Neutrophil (primary cell): ENCODE data around the gene COL4A4.

Experiments
- H3K27ac ChIP-seq: fragments of 200-600 bp; sonication (generic); 2 replicates; pipeline ENCODE4 v1.5.1; 2016; ENCODE audit warnings: mild to moderate bottlenecking, moderate library complexity
- H3K27me3 ChIP-seq: fragments of 200-600 bp; sonication (generic); 2 replicates; pipeline ENCODE4 v1.6.0; 2016; ENCODE audit warnings: mild to moderate bottlenecking
- H3K36me3 ChIP-seq: fragments of 200-600 bp; sonication (generic); 2 replicates; pipeline ENCODE4 v1.5.1; 2017
- H3K4me1 ChIP-seq, 2 experiments: fragments of 200-600 bp in 1 of 2; sonication (generic) in 1 of 2; 1 replicate in 1 of 2; 2 replicates in 1 of 2; pipeline versions ENCODE4 v1.5.1 to v1.6.1; 2013 to 2016; ENCODE audit warnings: low read depth in 1 of 2, low read length in 1 of 2, mild to moderate bottlenecking in 1 of 2, moderate library complexity in 1 of 2; ENCODE audit not compliant: control insufficient read depth in 1 of 2, insufficient read depth in 1 of 2
- H3K4me3 ChIP-seq, 2 experiments: fragments of 200-600 bp in 1 of 2; sonication (generic) in 1 of 2; 1 replicate in 1 of 2; 2 replicates in 1 of 2; pipeline ENCODE4 v1.5.1; 2013 to 2016; ENCODE audit warnings: low read depth in 1 of 2, low read length in 1 of 2, mild to moderate bottlenecking in 1 of 2, moderate library complexity in 1 of 2
- H3K9me3 ChIP-seq: fragments of 200-600 bp; sonication (generic); 2 replicates; pipeline ENCODE4 v1.5.1; 2016
- TF ChIP-seq, protein P1 (sequence below): fragments of 200-600 bp; sonication (generic); IDR thresholded peaks from 2 replicates; pipeline ENCODE4 v1.5.1; 2016; ENCODE audit warnings: antibody characterized with exemption

The COL4A4 gene

DNA sequence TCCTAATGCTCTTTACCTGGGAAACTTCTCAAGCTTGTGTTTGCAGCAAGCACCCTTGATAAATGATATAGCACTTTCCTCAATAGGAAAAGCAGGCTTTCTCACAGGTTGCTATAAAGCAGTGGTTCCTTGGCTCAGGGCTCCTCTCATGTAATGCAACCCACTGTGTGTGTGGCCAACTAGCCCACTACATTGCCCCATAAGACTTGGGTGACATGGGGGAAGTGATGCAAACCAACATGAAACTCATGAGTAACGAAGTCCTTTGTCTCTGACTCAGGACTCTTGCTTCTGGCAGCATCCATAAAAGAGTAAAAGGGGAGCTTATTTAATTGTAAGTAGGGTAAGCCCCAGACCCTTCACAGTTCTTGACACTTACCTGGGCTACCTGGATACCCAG, 106.9 kb downstream of the COL4A4 start:
- H3K9me3 ChIP-seq, result no peaks in the 10 kb centered on the region
- no peaks in the 10 kb centered on the region for H3K36me3 ChIP-seq
- no peak overlapping the region for H3K27ac ChIP-seq
- no peaks in the 10 kb centered on the region for H3K27me3 ChIP-seq
- TF ChIP-seq, protein P1, sequence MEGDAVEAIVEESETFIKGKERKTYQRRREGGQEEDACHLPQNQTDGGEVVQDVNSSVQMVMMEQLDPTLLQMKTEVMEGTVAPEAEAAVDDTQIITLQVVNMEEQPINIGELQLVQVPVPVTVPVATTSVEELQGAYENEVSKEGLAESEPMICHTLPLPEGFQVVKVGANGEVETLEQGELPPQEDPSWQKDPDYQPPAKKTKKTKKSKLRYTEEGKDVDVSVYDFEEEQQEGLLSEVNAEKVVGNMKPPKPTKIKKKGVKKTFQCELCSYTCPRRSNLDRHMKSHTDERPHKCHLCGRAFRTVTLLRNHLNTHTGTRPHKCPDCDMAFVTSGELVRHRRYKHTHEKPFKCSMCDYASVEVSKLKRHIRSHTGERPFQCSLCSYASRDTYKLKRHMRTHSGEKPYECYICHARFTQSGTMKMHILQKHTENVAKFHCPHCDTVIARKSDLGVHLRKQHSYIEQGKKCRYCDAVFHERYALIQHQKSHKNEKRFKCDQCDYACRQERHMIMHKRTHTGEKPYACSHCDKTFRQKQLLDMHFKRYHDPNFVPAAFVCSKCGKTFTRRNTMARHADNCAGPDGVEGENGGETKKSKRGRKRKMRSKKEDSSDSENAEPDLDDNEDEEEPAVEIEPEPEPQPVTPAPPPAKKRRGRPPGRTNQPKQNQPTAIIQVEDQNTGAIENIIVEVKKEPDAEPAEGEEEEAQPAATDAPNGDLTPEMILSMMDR, result no peak
- H3K4me3 ChIP-seq, result no peak overlapping the region
- H3K4me1 ChIP-seq, result no peaks in the 10 kb centered on the region

DNA sequence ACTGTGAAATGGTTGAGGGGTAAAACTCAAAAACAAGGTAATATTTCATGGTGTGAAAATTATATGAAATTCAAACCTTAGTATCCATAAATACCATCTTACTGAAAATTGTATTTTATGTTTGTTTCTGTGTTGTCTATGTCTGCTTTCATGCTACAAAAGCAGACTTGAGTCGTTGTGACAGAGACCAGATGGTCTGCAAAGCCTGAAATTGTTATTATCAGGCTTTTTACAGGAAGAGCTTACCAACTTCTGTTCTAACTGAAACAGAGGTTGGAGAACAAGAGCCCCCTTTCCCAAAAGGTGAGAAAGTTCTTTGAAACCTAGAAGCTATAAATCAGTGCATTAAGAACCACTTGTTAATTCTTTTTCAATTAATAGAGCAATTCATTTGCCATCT, 110.0 kb downstream of the COL4A4 start:
- no peaks in the 10 kb centered on the region for H3K36me3 ChIP-seq
- no peaks in the 10 kb centered on the region for H3K27me3 ChIP-seq
- H3K4me3 ChIP-seq, result no peak overlapping the region
- H3K4me1 ChIP-seq, result no peaks in the 10 kb centered on the region
- H3K27ac ChIP-seq, result no peak overlapping the region
- no peaks in the 10 kb centered on the region for H3K9me3 ChIP-seq
- TF ChIP-seq, protein P1, result no peak

DNA sequence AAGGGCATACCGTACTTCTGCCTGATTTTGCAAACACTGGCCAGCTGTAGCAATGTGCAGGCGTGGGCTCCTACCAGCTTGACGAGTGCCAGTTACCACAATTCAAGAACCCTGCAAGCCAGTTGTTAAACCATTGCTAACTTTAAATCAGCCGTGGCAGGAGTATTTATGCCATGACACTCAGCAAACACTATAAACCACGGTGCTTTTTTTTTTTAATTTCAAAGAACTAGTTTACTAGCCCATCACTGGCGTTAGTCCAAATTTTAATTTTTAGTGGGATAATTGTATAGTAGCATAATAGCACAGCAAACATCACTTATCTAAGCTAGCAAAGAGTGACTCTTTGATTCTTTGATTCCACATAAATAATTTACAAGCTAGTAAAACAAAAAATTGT, 111.1 kb downstream of the COL4A4 start:
- Histone ChIP-seq H3K36me3 (no peaks in the 10 kb centered on the region), H3K4me1 (no peaks in the 10 kb centered on the region), H3K27ac (no peak overlapping the region), H3K4me3 (no peak overlapping the region), H3K9me3 (no peaks in the 10 kb centered on the region), H3K27me3 (no peaks in the 10 kb centered on the region)
- TF ChIP-seq, protein P1, result no peak

DNA sequence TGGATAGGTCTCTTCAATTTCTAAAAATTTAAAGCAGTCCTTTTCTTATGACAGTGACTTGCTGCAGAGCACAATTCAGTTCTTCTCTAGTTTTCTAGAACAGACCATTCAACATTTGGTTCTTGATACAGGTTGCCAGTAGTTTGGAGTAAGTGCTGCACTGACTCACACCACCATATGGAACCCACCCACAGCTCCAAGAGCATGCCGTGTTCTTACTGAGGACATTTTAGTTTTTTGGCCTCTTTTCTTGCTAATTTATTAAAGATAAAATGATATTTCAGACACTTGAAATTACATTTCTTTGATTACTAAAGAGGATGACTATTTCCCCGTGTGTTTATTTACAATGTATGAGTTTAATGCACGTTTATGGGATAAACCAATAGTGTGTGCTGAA, 120.0 kb downstream of the COL4A4 start:
- no peak overlapping the region for H3K27ac ChIP-seq
- H3K4me1 ChIP-seq, result no peaks in the 10 kb centered on the region
- TF ChIP-seq, protein P1, result no peak
- H3K4me3 ChIP-seq, result no peak overlapping the region
- no peaks in the 10 kb centered on the region for H3K36me3 ChIP-seq
- no peaks in the 10 kb centered on the region for H3K27me3 ChIP-seq
- H3K9me3 ChIP-seq, result no peaks in the 10 kb centered on the region

DNA sequence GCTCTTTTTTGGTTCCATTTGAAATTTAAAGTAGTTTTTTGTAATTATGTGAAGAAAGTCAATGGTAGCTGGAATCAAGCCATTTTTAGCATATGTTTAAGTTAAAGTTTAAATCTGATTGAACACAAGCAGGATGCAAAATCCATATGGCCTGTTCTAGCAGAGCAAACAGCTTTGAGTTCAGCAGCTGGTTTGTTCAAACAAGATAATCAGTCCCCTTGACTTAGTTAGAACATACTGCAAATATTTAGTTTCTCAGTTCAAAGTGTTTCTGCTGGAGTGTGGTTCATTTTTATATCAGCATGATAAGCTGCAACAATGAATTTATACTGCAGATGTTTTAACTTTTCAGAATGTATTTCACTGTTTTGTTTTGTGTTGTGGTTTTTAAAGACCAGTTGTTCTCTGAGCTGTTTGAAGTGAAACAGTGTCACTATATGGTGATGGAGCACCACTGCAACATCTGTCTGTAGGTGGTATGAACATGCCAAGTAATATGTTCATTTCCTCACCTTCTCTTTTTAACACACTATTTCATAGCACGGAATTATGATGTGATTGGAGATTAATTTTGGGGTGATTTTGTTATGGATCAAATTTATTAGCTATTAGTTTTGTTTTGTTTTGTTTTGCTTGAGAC, 125.3 kb downstream of the COL4A4 start:
- Histone ChIP-seq H3K27ac (no peak overlapping the region), H3K4me1 (no peaks in the 10 kb centered on the region), H3K4me3 (no peak overlapping the region), H3K27me3 (no peaks in the 10 kb centered on the region), H3K36me3 (no peaks in the 10 kb centered on the region), H3K9me3 (no peaks in the 10 kb centered on the region)
- TF ChIP-seq, protein P1, result no peak
